Natural killer cell (primary cell): ENCODE measurements around the gene ACKR3. TPM values are rescaled to one million over a fixed set of nuclear protein-coding genes. Genes with fewer than 3 reads are reported as not detected.

Source experiments
- ATAC-seq, 3 donors: fragments of 150-1000 bp in 2 of 3; fragments of 200-7000 bp in 1 of 3; cut with Tn5 transposase; 1 replicate in 1 of 3; 2 replicates in 2 of 3; pipeline ENCODE4 v1.10.0; 2021; ENCODE audit warnings: mild to moderate bottlenecking in 2 of 3, moderate library complexity in 2 of 3
- DNase-seq, 2 donors: peaks; one replicate each; pipeline versions ENCODE4 v3.0.0 to v3.0.0-alpha.2; 2013 to 2021; ENCODE audit warnings: mixed read lengths in 1 of 2
- H3K27ac ChIP-seq: one replicate; pipeline ENCODE4 v1.5.1; 2013; ENCODE audit warnings: mild to moderate bottlenecking, low read length
- H3K27me3 ChIP-seq: one replicate; pipeline ENCODE4 v1.6.1; 2013; ENCODE audit warnings: low read length; ENCODE audit not compliant: control insufficient read depth, insufficient read depth
- H3K36me3 ChIP-seq: one replicate; pipeline ENCODE4 v1.6.1; 2013; ENCODE audit warnings: low read length; ENCODE audit not compliant: control insufficient read depth, insufficient read depth
- H3K4me1 ChIP-seq: one replicate; pipeline ENCODE4 v1.6.1; 2013; ENCODE audit warnings: low read length; ENCODE audit not compliant: control insufficient read depth, insufficient read depth
- H3K4me3 ChIP-seq: one replicate; pipeline ENCODE4 v1.5.1; 2013; ENCODE audit warnings: low read length
- H3K9me3 ChIP-seq: one replicate; pipeline ENCODE4 v1.6.1; 2013; ENCODE audit warnings: low read length; ENCODE audit not compliant: control insufficient read depth, insufficient read depth
- H3K27ac Mint-ChIP-seq, 2 donors: one replicate each; pipeline ENCODE4 v1.8.0; 2022; ENCODE audit warnings: mild to moderate bottlenecking in 2 of 2, mixed read lengths in 2 of 2, moderate library complexity in 1 of 2
- H3K27me3 Mint-ChIP-seq, 2 donors: one replicate each; pipeline ENCODE4 v1.8.0; 2022; ENCODE audit warnings: low read depth in 2 of 2, mixed read lengths in 2 of 2
- H3K36me3 Mint-ChIP-seq: one replicate; pipeline ENCODE4 v1.8.0; 2022; ENCODE audit warnings: mixed read lengths
- H3K4me1 Mint-ChIP-seq, 2 donors: one replicate each; pipeline ENCODE4 v1.8.0; 2022; ENCODE audit warnings: mixed read lengths in 2 of 2
- H3K4me3 Mint-ChIP-seq: one replicate; pipeline ENCODE4 v1.8.0; 2022; ENCODE audit warnings: mild to moderate bottlenecking, moderate library complexity, mixed read lengths
- H3K9me3 Mint-ChIP-seq, 2 donors: one replicate each; pipeline ENCODE4 v1.8.0; 2022; ENCODE audit warnings: mixed read lengths in 2 of 2
- WGBS: methylation state at CpG from one replicate; pipeline ENCODE4 v1.1.7; 2013; ENCODE audit warnings: missing lambda C conversion rate; ENCODE audit not compliant: insufficient coverage; 5-methylcytosine and 5-hydroxymethylcytosine counted together
- intact Hi-C: fragments of 100-400 bp; cut with micrococcal nuclease; formaldehyde crosslinking; loops from one replicate; pipeline ENCODE4 v1.14.2; 2022
- total RNA-seq, 4 donors: library from RNA; stranded (reverse); fragments of 120-200 nt in 1 of 4; gene quantifications; one replicate each; pipeline versions ENCODE4 v1.2.3 to v1.2.4, GENCODE V29; 2013 to 2022
- TF ChIP-seq, protein P1 (sequence below): fragments of 200-600 bp; IDR thresholded peaks from one replicate; pipeline ENCODE4 v1.8.0; 2022; ENCODE audit warnings: antibody characterized with exemption

The ACKR3 gene
- total RNA-seq, 3 donors from 2014 or later (not counting 1 experiment from before 2014, with no cell fraction given): 4.4 to 5.5 (median 4.6) TPM

- ATAC-seq: peak; percentile 12 to 35 (median 31)
Measured at GRCh38 chr2:236538242-236538641, 31.4 kb upstream of the ACKR3 start.

DNA sequence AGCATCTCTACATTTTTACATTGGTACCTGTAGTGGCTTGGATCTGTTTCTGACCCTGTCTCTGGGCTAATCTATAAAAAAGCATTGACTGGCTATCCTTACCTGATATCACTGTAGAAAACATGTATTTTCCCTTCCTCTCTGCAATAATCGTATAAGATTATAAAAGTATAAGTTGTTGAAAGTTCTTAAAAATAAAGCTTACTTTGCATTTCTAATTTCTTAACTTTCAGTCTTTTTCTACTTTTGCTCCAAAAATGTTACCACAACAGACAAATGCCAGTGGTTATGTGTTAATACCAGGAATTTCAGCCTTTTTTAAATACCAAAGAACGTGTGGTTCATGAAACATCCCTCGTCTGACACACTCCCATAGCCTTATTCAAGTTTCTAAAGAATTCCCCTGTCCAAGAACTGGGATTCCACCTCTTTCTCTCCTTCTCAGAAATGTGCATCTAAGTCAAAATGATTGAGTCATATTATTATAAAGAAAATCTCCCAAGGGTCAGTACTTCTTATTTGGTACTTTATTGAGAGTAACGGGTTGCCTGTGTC is 28.5 kb upstream of the ACKR3 start:
- Histone ChIP-seq H3K27ac (no peak overlapping the region), H3K4me3 (no peak overlapping the region), H3K27me3 (no peaks in the 10 kb centered on the region), H3K36me3 (peaks cover 10% of the 10 kb centered on the region), H3K4me1 (peaks cover 53% of the 10 kb centered on the region), H3K9me3 (no peaks in the 10 kb centered on the region)
- H3K27ac Mint-ChIP-seq: peak overlapping the region; percentile 97 to 99
- peaks cover 9% of the 10 kb centered on the region for H3K36me3 Mint-ChIP-seq
- ATAC-seq (no peak), DNase-seq (no peak)
- no peaks in the 10 kb centered on the region for H3K27me3 Mint-ChIP-seq
- WGBS: 63% methylated on average over 2 of the region's 4 CpGs
- TF ChIP-seq, protein P1, sequence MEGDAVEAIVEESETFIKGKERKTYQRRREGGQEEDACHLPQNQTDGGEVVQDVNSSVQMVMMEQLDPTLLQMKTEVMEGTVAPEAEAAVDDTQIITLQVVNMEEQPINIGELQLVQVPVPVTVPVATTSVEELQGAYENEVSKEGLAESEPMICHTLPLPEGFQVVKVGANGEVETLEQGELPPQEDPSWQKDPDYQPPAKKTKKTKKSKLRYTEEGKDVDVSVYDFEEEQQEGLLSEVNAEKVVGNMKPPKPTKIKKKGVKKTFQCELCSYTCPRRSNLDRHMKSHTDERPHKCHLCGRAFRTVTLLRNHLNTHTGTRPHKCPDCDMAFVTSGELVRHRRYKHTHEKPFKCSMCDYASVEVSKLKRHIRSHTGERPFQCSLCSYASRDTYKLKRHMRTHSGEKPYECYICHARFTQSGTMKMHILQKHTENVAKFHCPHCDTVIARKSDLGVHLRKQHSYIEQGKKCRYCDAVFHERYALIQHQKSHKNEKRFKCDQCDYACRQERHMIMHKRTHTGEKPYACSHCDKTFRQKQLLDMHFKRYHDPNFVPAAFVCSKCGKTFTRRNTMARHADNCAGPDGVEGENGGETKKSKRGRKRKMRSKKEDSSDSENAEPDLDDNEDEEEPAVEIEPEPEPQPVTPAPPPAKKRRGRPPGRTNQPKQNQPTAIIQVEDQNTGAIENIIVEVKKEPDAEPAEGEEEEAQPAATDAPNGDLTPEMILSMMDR: no peak
- H3K9me3 Mint-ChIP-seq: no peaks in the 10 kb centered on the region
- intact Hi-C loops: no loop called here
- H3K4me3 Mint-ChIP-seq: peak overlapping the region; percentile 47
- H3K4me1 Mint-ChIP-seq: peaks cover 93 to 98% of the 10 kb centered on the region in 2 donors

More at GRCh38 chr2:236538242-236538641, 31.4 kb upstream of the ACKR3 start:
- Histone ChIP-seq H3K36me3 (peaks cover 10% of the 10 kb centered on the region), H3K4me3 (peak overlapping the region; percentile 55), H3K4me1 (peaks cover 40% of the 10 kb centered on the region), H3K9me3 (no peaks in the 10 kb centered on the region), H3K27me3 (no peaks in the 10 kb centered on the region), H3K27ac (peak overlapping the region; percentile 74)
- TF ChIP-seq, protein P1: no peak
- DNase-seq: peak in 1 of 2 donors; percentile 28
- Mint-ChIP-seq H3K4me3 (peak overlapping the region; percentile 95), H3K9me3 (no peaks in the 10 kb centered on the region), H3K36me3 (peaks cover 9% of the 10 kb centered on the region), H3K27me3 (no peaks in the 10 kb centered on the region), H3K4me1 (peaks cover 82 to 85% of the 10 kb centered on the region in 2 donors), H3K27ac (peak overlapping the region; percentile 97 to 99)
- 6% methylated on average over 5 of the region's 5 CpGs for WGBS
- intact Hi-C loops: loop anchor here (2.0 kb wide), 1 partner anchor 15 kb away; no protein-coding TSS in a partner anchor

GRCh38 chr2:236544362-236544761 is 25.3 kb upstream of the ACKR3 start:
- Histone ChIP-seq H3K27me3 (no peaks in the 10 kb centered on the region), H3K4me1 (peaks cover 55% of the 10 kb centered on the region), H3K27ac (peak overlapping the region; percentile 81), H3K4me3 (no peak overlapping the region), H3K36me3 (peaks cover 10% of the 10 kb centered on the region), H3K9me3 (no peaks in the 10 kb centered on the region)
- DNase-seq: no peak
- H3K4me3 Mint-ChIP-seq: peak overlapping the region; percentile 74
- intact Hi-C loops: no loop called here
- ATAC-seq: no peak
- H3K9me3 Mint-ChIP-seq: no peaks in the 10 kb centered on the region
- WGBS: 92% methylated on average over 13 of the region's 13 CpGs
- H3K27ac Mint-ChIP-seq: peak overlapping the region; percentile 89 to 97
- H3K4me1 Mint-ChIP-seq: peaks cover 94 to 98% of the 10 kb centered on the region in 2 donors
- H3K36me3 Mint-ChIP-seq: peaks cover 9% of the 10 kb centered on the region
- H3K27me3 Mint-ChIP-seq: no peaks in the 10 kb centered on the region
- TF ChIP-seq, protein P1: no peak
